KMS-11 (cell line): ENCODE measurements around the gene TLCD5.

ENCODE experiments used
- H2AFZ ChIP-seq: fragments of 200-600 bp; sonication (generic); 2 replicates; pipeline ENCODE4 v1.6.1; 2016; ENCODE audit warnings: antibody characterized with exemption, mixed run types, low read depth
- H3K27ac ChIP-seq: fragments of 200-600 bp; sonication (generic); 2 replicates; pipeline ENCODE4 v1.6.1; 2016; ENCODE audit warnings: mild to moderate bottlenecking, mixed run types
- H3K27me3 ChIP-seq: fragments of 200-600 bp; sonication (generic); 2 replicates; pipeline ENCODE4 v1.6.1; 2017; ENCODE audit warnings: mild to moderate bottlenecking, low read depth, mixed run types, moderate library complexity; ENCODE audit not compliant: insufficient read depth
- H3K36me3 ChIP-seq: fragments of 200-600 bp; sonication (generic); 2 replicates; pipeline ENCODE4 v1.6.1; 2017; ENCODE audit warnings: mild to moderate bottlenecking, mixed run types; ENCODE audit not compliant: insufficient read depth
- H3K4me1 ChIP-seq: fragments of 200-600 bp; sonication (generic); 2 replicates; pipeline ENCODE4 v1.6.1; 2016; ENCODE audit warnings: mild to moderate bottlenecking, low read depth, mixed run types; ENCODE audit not compliant: poor library complexity, severe bottlenecking
- H3K4me2 ChIP-seq: fragments of 200-600 bp; sonication (generic); 2 replicates; pipeline ENCODE4 v1.7.0; 2016; ENCODE audit warnings: mild to moderate bottlenecking, mixed run types
- H3K4me3 ChIP-seq: fragments of 200-600 bp; sonication (generic); IDR thresholded peaks from 2 replicates; pipeline ENCODE4 v1.6.1; 2017; ENCODE audit warnings: low read depth, low read length, mixed read lengths; ENCODE audit not compliant: insufficient read depth
- H3K79me2 ChIP-seq: fragments of 200-600 bp; sonication (generic); 2 replicates; pipeline ENCODE4 v1.6.1; 2016; ENCODE audit warnings: low read depth, mixed run types; ENCODE audit not compliant: insufficient read depth
- H3K9ac ChIP-seq: fragments of 200-600 bp; sonication (generic); 2 replicates; pipeline ENCODE4 v1.6.1; 2016; ENCODE audit warnings: mild to moderate bottlenecking, mixed run types
- H4K20me1 ChIP-seq: fragments of 200-600 bp; sonication (generic); 2 replicates; pipeline ENCODE4 v1.6.1; 2016; ENCODE audit warnings: mild to moderate bottlenecking, mixed run types; ENCODE audit not compliant: insufficient read depth
- TF ChIP-seq, protein P1 (sequence below): fragments of 200-600 bp; sonication (generic); conservative IDR thresholded peaks from 2 replicates; pipeline ENCODE4 v1.6.1; 2017; ENCODE audit warnings: low read depth, mild to moderate bottlenecking, antibody characterized with exemption, low read length, moderate library complexity, mixed read lengths

TLCD5 gene

DNA sequence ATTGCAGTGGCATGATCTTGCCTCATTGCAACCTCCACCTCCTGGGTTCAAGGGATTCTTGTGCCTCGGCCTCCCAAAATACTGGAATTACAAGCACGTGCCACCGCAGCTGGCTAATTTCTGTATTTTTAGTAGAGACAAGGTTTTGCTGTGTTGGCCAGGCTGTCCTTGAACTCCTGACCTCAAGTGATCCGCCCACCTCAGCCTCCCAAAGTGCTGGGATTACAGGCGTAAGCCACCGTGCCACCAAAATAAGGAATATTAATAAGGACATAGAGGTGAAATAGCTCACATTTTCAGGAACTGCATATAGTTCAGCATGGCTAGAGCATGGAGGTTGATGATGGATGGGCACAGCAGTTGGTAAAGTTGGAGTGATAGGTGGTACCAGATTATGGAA lies 32.5 kb downstream of the TLCD5 start:
- Histone ChIP-seq H3K4me1 (peaks cover 56% of the 10 kb centered on the region), H3K27me3 (no peaks in the 10 kb centered on the region), H3K27ac (peak overlapping the region; percentile 56; the same call in 1 of the 2 replicates), H3K4me3 (no peak overlapping the region), H3K9ac (no peak overlapping the region), H4K20me1 (peaks cover 10% of the 10 kb centered on the region; the same call in 1 of the 2 replicates), H2AFZ (no peak overlapping the region), H3K4me2 (peak overlapping the region; percentile 66; the same call in 1 of the 2 replicates), H3K79me2 (peaks cover 99% of the 10 kb centered on the region), H3K36me3 (no peaks in the 10 kb centered on the region)
- TF ChIP-seq, protein P1, sequence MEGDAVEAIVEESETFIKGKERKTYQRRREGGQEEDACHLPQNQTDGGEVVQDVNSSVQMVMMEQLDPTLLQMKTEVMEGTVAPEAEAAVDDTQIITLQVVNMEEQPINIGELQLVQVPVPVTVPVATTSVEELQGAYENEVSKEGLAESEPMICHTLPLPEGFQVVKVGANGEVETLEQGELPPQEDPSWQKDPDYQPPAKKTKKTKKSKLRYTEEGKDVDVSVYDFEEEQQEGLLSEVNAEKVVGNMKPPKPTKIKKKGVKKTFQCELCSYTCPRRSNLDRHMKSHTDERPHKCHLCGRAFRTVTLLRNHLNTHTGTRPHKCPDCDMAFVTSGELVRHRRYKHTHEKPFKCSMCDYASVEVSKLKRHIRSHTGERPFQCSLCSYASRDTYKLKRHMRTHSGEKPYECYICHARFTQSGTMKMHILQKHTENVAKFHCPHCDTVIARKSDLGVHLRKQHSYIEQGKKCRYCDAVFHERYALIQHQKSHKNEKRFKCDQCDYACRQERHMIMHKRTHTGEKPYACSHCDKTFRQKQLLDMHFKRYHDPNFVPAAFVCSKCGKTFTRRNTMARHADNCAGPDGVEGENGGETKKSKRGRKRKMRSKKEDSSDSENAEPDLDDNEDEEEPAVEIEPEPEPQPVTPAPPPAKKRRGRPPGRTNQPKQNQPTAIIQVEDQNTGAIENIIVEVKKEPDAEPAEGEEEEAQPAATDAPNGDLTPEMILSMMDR, result no peak

DNA sequence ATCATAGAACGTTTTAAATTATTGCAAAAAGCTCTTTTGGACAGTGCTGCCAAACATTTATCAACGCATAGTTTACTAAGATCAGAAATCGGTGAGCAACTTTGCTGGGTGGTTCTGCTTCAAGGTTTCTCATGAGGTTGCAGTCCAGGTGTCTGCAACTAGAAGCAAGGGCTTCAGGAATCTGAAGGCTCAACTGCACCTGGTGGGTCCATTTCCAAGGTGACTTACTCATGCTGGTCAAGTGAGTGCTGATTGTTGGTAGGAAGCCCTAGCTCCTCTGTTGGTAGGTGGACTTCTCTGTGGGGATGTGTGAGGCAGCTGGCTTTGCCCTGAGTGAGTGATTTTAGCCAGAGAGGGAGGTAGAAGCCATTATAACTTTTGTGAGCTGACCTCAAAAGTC lies 33.6 kb downstream of the TLCD5 start:
- Histone ChIP-seq H3K4me2 (peak overlapping the region; percentile 66), H2AFZ (no peak overlapping the region), H3K27ac (peak overlapping the region; percentile 56; the same call in 1 of the 2 replicates), H4K20me1 (peaks cover 10% of the 10 kb centered on the region; the same call in 1 of the 2 replicates), H3K4me1 (peaks cover 56% of the 10 kb centered on the region), H3K79me2 (peaks cover 99% of the 10 kb centered on the region), H3K9ac (no peak overlapping the region), H3K4me3 (no peak overlapping the region), H3K27me3 (no peaks in the 10 kb centered on the region), H3K36me3 (no peaks in the 10 kb centered on the region)
- TF ChIP-seq, protein P1, result no peak

DNA sequence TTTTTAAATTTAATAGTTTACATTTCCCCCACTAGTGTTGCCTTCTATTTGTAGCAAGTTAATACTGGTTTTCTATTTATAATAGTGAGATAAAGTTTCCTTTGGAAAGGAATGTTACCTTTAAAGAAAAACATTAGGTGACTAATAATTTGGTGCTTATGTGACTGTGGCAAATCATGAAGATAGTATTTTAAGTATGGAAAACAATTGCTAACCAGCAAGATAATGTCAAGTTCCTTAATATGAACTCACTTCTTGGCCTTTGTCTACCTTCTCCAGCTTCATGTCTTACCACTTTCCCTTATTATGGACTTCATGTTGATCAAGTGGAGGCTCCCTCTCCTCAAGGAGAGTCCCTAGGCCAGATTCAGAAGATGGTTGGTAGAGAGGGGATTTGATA lies 38.3 kb downstream of the TLCD5 start:
- 0 out of 2 replicates have a peak, but pooled peaks cover 5% of the 10 kb centered on the region for H4K20me1 ChIP-seq

DNA sequence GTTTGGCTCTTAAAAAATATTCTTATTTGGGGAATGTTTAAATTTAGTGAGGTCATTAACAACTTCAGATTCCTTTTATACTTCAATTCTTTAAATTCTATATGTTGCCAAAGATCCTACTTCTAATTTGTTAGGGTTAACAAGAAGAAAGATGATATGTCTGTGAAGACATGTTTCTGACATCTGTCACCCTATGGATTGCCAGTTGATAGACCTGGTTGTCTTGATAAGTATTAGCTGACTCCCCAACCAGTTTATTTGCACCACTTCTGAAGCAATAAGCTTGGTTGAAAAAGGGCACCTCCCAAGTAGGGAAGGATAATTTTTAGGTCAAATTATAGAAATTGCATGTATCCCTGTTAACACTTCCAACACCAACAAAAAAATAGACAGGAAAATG lies 40.4 kb downstream of the TLCD5 start:
- Histone ChIP-seq H3K79me2 (peaks cover 94% of the 10 kb centered on the region), H3K36me3 (no peaks in the 10 kb centered on the region), H3K4me2 (no peak overlapping the region), H4K20me1 (peaks cover 12% of the 10 kb centered on the region; the same call in 1 of the 2 replicates), H3K4me3 (no peak overlapping the region), H3K9ac (no peak overlapping the region), H3K27ac (no peak overlapping the region), H2AFZ (no peak overlapping the region), H3K4me1 (peaks cover 4% of the 10 kb centered on the region), H3K27me3 (no peaks in the 10 kb centered on the region)
- TF ChIP-seq, protein P1, result no peak

More for the DNA sequence above, 38.3 kb downstream of the TLCD5 start:
- Histone ChIP-seq H3K36me3 (no peaks in the 10 kb centered on the region), H3K27me3 (no peaks in the 10 kb centered on the region), H2AFZ (no peak overlapping the region), H3K9ac (no peak overlapping the region), H3K4me1 (peaks cover 16% of the 10 kb centered on the region), H3K4me2 (no peak overlapping the region), H3K27ac (no peak overlapping the region), H3K79me2 (peaks cover 98% of the 10 kb centered on the region), H3K4me3 (no peak overlapping the region)
- TF ChIP-seq, protein P1, result no peak
